GM19324 (cell line): ENCODE results near the gene TFAP2E.

Experiments
- ATAC-seq: cut with Tn5 transposase; IDR thresholded peaks from one replicate; pipeline ENCODE4 v1.9.1; 2021; ENCODE audit warnings: mild to moderate bottlenecking, moderate library complexity; ENCODE audit not compliant: unreplicated experiment, low FRiP score

Gene TFAP2E

GRCh38 chr1:35573198-35574124 is at the start of gene TFAP2E:
TSS of gene TFAP2E (plus strand) at chr1:35573314. CDS start at chr1:35573578, 264 bp downstream.
- ATAC-seq, result no peak

GRCh38 chr1:35524106-35524505 is 49.0 kb upstream of the TFAP2E start:
- ATAC-seq, result no peak

DNA sequence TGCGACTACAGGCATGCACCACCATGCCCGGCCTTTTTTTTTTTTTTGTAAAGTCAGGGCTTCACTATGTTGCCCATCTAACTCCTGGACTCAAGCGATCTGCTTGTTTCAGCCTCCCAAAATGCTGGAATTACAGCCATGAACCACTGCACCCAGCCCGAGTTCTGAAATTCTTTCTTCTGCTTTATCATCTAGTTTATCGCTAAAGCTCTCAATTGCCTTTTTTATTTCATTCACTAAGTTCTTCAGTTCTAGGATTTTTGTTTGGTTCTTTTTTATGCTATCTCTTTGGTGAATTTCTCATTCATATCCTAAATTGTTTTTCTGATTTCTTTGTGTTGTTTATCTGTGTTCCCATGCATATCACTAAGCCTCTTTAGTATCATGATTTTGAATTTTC is 42.9 kb upstream of the TFAP2E start:
- ATAC-seq, result no peak

DNA sequence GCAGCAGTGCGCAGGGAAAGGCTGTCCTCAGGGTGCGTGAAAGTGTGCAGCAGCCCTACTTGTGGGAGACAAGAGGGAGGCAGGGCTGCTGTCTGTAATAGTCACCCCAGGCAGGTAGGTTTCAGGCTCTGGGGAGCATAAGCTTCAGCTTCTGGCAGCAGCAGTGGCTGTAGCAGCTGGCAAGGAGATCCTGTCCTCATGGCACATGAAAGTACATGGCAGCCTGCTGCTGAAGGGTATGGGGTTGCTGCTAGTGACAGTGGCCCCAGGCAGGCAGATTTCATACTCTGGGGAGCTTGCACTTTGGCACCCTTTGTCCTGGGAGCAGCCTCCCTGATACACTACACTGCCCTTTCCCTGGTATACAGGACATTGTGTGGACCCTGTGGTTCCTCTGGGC is 42.2 kb upstream of the TFAP2E start:
- no peak for ATAC-seq

GRCh38 chr1:35531368-35531767 is 41.7 kb upstream of the TFAP2E start:
- ATAC-seq, result no peak

GRCh38 chr1:35532497-35533223 is 40.5 kb upstream of the TFAP2E start:
- ATAC-seq, result no peak

DNA sequence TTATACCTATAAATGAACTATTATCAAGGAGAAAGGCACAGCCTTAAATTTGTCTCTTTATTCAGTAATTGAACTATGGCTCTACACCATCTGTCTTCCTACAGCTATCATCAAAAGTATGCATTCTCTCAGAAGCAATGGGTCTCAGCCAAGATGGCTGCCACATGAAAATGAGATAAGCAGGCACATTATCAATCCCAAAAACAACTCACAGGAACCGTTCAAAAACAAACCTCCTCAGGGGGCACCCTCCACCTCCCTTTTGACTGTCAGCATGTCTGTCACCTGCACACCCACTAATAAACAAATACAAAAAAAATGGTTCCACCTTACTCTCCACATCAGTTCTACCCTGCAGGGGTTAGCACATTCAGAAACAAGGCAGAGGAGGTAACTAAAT is 39.5 kb upstream of the TFAP2E start:
- no peak for ATAC-seq

DNA sequence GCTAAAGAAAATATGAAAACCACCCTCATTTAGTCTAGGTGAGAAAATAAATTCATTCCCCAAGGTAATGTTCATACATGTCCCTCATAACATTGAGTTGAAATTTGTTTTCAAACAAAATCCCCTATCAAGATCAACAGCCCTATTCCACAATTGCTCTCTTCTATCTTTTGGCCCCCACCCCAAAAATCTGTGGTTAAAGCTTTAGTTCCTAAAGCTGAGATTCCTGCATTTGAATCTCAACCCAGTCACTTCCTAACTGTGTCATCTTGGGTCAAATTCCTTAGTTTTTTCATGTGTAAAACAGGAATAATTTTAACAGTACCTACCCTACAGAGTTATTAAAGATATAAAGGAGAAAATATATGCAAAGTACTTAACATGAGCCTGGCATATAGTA is 37.9 kb upstream of the TFAP2E start:
- no peak for ATAC-seq

DNA sequence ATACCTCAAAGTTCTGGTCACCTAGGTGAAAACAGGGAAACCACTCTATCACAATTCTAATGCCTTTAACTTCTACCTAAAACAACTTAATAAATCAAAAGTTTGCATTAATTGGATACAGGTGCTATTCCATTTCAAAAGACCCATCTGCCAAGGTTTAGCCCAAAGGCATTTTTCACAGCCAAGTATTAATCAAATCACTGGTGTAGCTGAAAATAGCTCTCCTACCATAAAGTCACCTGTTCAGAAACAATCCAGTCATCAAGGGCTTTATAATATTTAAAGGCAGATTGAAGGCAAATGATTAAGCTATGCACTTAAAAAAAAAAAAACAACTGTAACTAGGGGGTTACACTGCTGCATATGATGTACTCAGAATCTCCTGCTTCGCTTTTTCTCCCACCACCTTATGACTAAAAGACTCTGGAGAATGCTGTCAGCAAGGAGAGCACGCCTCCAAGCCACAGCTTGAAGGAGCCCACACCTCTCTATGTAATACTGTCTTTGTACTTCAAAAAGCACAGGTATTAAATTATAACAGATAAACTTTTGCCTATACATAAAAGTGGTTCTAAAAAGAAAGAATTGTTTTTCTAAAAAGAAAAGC is 36.5 kb upstream of the TFAP2E start:
- ATAC-seq, result no peak

DNA sequence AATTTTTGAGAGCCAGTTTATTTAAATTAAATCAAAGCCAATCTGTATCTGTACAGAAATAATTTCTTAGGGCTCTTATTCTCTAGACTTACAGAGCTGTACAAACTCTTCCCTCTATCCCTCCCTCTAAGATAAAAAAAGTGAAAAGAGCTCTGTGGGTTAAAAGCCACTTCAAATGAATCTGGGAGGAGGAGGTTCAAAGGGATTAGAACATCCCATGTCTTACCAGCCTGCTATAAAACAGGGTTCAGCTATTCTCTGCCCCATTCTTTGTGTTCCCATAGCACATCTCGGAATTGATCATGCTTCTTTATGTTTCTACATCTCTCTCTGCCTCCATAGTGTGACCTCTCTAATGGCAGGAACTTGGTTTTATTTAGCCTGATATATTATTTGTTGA is 35.3 kb upstream of the TFAP2E start:
- ATAC-seq, result no peak

DNA sequence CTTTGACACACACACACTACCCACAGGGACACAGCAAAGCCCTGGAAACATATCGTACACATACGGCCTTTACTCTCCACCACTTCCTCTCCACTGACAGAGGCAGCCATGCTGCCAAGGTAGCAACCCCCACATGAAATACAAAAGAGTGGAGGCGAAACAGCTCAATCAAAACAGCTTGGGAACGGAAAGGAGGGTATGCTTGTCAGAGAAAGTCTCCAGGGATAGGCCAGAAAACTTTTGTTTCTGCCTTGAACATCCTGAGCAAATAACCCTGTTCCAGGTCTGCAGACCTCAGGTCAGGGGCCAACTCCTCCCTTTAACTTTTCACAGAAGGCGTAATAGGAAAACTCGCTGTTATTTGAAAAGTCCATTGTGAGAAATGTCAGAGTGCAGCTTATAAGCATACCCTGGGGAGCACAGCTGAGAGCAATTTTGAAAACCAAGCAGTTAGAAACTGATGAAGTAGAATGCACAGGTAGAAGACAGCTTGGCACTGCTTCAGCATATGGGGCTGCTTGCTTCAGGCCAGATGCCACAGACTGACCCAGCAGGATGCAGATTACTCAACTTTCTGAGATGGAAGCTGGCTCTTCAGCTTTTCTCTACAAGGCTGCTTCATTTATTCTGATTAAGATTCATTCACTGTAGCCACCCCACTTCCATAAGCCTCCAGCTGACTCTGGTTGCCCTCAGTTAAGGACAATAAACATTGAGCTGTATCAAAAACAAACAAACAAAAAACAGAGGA is 33.9 kb upstream of the TFAP2E start:
- ATAC-seq, result peak; percentile 49

GRCh38 chr1:35539824-35540261 is 33.3 kb upstream of the TFAP2E start:
- ATAC-seq, result peak; percentile 40

GRCh38 chr1:35544976-35545375 is 28.1 kb upstream of the TFAP2E start:
- ATAC-seq, result no peak

DNA sequence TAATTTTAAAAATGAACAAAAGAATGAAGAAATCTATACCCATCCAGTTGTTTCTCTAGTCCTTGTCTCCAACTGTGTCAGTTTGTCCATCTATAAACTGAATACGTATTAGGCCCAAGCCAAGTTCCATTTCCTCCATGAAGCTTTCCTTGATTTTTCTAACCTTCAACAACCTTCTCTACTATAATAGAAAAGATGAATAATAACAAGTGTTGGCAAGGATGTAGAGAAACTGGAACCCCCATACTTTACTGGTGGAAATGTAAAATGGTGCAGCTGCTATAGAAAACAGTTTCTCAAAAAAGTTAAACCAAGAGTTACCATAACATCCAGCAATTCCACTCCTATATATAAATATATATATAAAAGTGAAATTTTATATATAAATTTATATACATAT is 26.5 kb upstream of the TFAP2E start:
- ATAC-seq, result no peak

DNA sequence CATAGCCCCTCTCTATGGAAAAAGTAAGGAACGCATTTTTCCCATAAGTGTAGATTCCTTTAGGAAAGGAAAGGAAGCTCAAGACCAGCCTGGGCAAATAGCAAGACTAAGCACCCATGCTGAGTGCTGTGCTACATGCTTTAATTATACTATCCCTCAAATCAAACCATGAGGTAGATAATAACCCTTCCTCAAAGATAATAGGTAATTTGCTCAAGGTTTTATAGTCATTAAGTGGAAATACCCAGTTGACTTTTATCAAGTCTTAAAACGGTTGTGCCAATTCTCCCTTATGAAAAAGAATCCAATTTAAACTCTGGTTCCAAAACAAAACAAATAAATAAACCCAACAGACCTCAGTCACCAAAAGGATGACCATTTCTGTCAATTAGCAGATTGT is 19.3 kb upstream of the TFAP2E start:
- ATAC-seq, result no peak

DNA sequence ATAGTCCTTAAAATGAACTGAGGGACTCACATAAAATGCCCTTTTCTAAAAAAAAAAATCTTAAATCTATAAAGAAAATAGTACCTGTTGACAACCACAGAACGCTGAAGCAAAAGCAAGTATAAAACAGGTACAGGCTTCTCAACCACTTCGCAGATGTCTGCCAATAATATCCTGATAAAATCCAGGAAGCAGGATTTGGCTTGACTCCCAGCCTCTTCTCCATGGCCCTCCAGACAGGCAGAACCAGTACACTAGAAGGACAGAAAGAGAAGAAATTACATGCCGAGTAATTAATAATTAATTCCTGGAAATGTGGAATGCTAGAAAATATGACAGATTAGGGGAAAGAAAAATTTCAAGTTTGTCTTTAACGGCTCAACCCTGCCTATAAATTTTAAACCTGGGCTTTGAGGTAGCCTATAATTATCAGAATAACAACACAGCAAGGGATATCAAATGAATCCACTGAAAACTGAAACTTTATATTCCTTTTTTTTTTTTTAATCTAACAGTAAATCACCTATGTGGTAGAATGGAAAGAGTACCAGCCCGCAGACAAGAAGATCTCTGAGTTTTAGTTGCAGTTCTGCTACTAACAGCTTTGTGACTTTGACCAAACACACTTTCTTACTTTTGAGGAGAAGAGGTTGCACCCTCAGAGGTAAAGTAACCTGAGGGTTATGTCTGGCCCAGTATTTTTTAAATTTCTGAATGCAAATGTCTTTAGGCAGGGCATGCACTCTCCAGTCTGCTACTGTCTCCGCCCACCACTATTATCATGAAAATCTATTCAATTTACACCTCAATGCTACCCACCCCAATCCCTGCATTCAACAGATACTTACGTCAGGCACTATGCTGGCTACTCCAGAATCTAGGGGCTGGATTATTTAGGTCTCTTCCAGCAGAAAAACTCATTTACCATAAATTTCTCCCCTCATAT is 18.6 kb upstream of the TFAP2E start:
- ATAC-seq, result no peak

DNA sequence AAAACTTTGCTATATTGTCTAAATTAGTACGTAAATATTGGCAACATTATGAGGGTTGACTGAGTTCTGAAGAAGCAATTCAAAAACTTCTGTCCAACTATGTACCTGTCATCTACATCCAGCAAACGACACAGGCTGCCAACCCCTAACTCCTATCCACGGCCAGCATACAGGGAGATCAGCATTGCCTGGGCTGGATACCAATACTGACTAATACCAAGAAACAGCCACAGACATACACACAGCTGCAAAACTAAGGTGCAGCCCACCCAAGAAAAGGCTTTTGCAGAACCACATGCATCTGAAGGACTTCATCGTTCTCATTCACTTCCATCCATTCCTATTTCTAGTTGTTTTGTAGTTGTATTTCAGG is 17.9 kb upstream of the TFAP2E start:
- no peak for ATAC-seq

GRCh38 chr1:35555601-35556477 is 17.3 kb upstream of the TFAP2E start:
- ATAC-seq, result no peak
